GF-D8 (cell line): Measurements from ENCODE around the gene TMEM121B.

Experiments used
- DNase-seq: peaks from one replicate; lab custom pipeline; 2025; lab: John Stamatoyannopoulos, UW

The TMEM121B gene

DNA sequence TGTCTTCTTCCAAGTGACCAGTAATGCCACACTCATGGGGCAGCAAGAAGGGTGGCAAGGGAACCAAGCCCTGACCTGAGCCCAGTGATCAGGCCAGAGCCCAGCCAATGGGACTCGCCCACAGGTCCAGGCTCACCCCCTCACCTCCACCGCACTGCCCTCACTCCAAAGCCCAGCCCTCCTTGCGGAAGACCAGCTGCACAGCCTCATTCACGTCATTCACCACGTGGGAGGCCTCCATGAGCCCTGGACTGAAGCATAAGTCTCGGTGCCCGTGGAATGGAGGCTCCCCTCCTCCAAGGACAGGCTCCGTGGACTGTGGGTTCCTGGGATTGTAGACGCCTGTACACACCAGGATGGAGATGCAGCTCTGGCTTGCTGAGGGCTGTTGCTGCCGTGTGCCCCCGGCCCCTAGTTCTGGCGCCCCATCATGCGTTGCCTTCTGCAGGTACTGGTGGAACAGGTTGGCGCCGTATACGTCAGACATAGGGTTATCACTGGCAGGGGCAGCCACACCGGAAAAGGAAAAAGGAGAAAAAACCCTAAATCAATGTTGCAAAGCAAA, 16.8 kb upstream of the TMEM121B start:
- DNase-seq, result no peak

DNA sequence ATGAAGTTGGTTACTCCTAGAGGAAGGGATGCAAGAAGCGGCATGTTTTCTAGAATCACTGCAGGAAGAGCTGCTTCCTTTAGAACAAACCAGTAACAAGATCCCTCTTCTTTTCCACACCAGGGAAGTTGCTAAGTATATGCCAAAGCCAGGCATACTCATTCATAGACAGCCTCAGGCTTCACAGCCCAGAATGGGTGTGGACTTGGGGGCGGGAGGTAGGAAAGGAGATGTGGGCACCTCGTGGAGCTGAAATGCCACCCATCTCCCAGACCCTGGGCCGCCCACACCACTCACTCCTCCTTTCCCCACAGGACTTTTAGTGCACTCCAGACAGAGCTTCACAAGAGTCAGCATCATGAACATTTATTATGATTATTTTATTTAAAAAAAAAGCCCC, 16.0 kb upstream of the TMEM121B start:
- no peak for DNase-seq

- DNase-seq, result no peak
Observed at GRCh38 chr22:17135153-17135760, 14.1 kb upstream of the TMEM121B start.

DNA sequence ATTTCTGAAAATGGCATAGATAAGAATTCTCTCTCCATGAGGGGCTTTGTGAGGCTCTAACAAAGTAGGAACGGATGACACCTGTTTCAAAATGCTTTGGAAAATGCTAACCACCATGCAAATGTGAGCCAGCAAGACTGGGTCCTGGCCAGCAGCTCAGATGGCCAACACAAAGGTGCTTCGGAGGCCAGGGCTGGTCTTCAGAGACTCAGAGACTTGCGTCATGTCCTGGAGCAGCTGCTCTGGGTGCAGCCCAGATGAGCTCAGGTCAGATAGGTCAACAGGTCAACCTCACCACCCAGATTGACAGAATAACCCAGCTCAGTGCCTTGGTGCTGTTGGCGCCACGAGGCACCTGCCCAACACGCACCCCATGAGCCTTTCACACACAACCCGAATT, 12.0 kb upstream of the TMEM121B start:
- no peak for DNase-seq

DNA sequence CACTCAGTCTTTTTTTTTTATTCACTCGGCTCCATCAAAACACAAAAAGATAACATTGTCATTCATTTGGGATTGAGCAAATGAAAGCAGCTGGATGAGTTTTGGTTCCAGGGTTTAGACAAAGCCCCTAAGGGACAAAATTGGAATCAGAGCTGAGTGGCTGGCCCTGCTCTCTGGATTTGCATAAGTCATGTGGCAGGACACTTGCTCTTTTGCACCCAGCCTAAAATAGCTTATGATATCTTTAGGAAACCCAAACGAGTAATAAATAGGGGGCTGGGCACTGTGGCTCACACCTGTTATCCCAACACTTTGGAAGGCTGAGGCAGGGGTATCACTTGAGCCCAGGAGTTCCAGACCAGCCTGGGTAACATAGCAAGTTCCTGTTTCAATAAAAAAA, 11.0 kb upstream of the TMEM121B start:
- no peak for DNase-seq

DNA sequence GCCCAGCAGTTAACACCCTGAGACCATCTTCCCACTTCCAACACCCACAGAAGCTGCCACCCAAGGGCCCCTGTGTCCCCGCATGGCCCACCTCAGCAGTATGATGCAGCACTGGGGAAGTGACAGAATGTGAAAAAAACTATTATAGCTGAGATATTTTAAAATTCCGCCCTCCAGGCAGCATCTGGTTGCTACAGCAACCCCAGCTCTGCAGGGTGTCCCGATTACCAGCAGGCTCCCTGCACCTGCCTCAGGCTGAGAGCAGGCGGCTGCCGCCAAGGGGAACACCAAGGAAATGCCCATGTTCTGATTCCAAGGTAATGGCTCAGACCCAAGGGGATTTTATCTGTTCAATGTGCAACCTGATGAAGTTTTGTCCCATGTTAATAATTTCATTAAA, 10.5 kb upstream of the TMEM121B start:
- DNase-seq, result no peak

- DNase-seq, result no peak
Observed at GRCh38 chr22:17130199-17130598, 9.0 kb upstream of the TMEM121B start.

GRCh38 chr22:17120711-17121232, 388 bp downstream of the TMEM121B start:
- no peak for DNase-seq

DNA sequence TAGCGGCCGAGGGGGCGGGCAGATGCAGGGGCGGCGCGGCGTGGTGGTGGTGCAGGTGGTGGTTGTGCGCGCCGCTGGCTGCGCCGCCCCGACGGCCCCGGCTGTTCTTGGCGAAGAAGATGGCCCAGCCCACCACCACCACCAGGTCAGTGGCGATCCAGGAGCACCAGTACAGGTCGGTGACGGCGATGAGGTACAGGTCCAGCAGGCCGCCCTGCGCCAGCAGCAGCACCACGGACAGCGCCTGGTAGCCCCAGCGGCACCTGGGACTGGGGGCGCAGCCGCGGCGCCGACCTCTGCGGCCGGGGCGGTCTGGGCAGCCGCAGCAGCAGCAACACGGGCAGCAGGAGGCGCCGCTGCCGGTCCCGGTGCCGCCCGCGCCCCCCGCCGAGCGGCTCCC, 879 bp downstream of the TMEM121B start:
- no peak for DNase-seq

DNA sequence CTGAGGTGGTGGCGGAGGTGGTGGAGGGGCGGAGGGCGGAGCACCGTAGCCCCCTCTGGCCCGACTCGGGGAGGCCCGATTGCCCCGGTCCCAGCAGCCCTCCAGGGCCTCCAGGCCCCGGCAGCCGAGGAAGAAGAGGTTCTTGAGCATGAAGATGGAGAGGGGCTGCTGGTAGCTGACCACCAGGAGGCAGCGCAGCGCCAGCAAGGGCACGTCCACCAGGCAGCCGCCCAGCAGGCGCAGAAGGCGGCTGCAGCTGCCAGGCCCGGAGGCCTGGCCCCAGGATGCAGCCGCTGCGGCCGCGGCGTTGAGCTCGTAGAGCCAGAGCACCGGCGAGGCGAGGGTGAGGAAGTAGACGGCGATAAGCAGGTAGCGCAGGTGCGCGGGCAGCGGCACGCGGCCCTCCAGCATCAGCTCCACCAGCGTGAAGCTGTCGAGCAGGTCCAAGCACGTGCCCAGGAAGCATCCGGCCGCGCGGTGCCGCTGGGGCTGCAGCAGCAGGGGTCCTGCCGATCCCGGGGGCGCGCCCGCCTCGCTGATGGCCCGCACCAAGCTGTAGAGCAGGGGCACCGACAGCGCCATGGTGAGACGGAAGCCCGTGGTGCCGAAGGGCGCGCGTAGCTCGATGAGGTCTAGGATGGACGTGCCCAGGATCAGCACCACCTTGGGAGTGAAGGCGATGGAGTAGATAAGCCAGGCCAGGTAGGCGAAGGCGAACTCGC, 1.5 kb downstream of the TMEM121B start:
- DNase-seq, result no peak

DNA sequence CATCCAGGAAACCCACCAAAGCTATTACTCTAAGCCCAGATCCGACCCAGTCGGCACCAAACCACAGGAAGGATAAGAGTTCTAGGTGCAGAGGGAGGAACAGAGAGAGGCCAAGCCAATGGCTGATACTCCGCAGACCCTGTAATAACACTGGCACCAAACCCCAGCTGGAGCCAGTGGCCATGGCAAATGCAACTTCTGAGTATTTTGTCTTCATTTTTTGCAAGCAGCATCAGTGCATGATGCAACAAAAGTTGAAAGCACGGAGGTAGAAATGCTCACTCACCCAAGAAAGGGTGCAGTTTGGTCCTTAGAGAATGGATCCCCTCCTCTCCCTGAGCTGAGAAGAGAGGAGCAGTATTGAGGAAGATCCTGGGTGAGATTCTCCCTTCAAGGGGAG, 2.8 kb downstream of the TMEM121B start:
- DNase-seq, result no peak

- DNase-seq, result no peak
Observed at GRCh38 chr22:17117890-17118289, 3.3 kb downstream of the TMEM121B start.

DNA sequence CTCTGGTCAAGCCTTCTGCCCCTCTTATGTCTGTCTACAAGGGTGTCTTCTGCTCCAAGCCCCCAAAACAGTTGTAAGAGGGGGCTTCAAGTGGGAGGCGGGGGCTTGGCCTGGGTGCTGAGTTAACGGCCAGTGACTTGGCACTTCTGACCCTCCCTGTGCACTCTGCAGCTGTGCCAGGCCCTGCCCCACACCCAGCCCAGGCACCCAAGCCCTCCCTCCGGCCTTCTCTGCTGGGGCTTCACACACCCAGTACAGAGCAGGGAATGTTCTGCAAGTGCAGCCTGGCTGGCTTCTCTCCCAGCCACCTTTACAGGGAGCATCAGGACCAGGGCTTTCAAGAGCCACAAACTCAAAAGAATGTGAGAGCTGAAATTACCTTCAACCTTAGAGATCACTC, 3.8 kb downstream of the TMEM121B start:
- DNase-seq, result no peak

DNA sequence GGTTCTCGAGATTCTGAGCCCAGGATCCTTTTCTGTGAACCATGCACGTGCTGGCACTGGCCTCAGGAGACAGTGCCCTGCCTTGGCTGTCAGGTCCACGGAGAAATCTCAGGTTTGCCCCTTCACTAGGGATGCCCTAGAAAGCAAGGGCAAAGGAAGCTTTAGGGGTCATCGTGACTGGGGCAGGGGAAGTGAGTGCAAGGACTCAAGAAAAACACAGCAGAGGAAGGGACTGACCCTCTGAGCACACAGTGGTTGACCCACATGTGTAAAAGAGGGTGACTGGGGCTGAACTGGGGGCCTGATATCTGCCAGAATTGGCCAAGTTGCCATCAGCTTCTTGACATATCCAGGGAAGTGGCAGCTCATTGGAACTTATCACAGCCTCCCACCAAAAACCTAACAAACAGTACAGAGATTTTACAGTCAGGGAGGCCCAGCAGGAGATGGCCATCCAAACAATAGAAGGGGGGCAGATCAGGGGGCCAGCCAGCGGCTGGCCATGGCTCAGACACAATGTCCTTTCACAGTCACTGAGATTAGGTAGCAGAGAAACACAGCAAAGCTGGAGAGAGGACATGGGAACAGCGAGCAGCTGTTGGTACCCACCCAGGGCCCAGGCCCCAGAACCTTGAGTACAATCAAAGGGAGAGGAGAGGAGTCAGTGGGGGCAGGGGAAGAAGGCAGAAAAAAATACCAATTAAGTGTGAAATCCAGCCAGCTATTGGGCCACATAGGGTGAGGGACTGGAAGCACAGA, 4.4 kb downstream of the TMEM121B start:
- no peak for DNase-seq

- no peak for DNase-seq
Observed at GRCh38 chr22:17115945-17116565, 5.1 kb downstream of the TMEM121B start.

GRCh38 chr22:17115236-17115635, 5.9 kb downstream of the TMEM121B start:
- no peak for DNase-seq

- DNase-seq, result no peak
Observed at GRCh38 chr22:17114898-17115235, 6.3 kb downstream of the TMEM121B start.

DNA sequence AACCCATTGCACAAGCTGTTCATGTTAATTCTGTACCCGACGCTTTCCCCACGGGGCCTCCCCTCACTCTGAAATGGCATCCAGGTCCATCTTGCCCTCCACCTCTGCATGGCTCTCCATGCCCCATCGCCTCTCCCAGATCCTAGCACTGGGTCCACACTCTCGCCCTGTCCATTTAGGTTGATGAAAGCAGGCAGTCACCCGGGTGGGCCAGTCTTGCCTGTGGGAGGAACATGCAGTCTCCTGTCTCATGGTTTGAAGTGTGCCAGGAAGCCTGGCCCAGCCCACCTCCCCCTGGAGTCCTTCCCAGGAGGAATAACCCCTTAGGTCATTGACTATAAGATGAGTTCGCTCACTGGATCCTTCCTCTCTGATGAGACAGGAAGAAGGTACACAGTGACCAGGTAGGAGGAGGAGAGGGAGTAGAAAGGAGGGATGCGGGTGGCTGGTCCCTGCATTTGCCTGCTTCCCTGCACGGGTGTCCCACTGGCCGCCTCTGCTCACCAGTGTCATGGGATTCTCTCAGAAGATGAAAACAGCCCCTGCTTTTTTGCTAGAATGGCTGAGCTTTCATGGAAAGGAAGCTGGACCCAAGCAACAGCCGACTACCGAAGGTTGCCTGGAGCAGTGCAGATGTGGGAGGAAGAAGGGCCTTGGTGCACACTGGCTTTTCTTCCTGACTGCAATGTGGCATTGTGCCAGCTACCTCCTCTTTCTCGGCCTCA, 6.8 kb downstream of the TMEM121B start:
- DNase-seq, result no peak

DNA sequence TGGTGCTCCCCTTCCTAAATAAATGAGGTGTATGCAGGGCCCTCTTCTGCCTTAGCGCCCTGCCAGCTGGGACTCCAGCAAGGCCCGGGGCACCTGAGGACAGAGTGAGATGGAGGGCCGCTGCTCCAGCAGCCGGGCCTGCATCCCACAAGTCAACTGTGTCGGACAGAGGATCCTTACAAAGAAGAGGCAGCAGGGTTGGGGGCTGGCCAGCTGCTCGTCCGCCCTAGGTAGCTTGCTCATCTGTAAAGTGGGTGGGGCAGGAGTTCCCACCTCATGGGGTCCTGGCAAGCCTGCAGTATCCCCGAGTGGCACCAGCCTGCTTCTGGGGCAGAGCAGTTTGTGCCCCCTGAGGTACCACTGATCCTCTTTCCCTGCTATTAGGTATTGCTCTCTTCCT, 7.6 kb downstream of the TMEM121B start:
- no peak for DNase-seq

- no peak for DNase-seq
Observed at GRCh38 chr22:17112491-17113042, 8.6 kb downstream of the TMEM121B start.

DNA sequence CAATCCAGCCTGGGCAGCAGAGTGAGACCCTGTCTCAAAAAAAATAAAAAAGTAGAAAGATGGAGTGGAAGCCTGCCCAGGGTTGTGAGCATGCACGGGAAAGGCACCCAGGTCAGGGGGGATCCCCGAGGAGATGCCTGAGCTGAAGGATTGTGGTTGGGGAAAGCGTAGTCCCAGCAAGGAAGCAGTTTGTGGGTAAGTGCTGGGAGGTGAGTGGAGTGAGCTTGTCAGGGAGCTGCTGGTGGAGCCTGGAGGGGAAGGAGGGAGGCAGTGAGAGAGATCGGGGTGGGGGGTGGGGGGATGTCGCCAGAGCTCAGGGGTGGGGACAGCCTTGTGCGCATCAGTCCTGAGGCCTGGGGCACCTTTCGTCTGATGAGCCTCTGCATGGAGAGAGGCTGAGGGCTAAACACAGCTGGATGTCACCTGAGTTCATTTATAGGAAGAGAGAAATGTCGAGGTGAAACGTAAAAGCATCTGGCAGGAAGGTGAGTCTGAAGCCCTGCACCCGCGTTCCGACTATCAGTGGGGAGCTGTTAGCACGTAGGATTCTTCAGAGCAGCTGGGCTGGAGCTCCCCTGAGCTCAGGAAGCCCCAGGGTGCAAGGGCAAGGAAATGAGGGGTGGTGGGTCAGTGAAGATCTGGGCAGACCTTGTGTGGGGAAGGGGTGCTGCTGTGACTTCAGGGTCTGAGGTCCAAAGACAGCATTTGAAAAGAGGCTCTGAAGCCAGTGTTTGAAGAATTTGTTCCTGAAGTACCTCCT, 10.2 kb downstream of the TMEM121B start:
- DNase-seq, result no peak
